B cell (primary cell): ENCODE data around the gene ZNF140.

Experiments used
- CTCF ChIP-seq: fragments of 200-600 bp; IDR thresholded peaks from one replicate; pipeline ENCODE4 v1.8.0; 2022; ENCODE audit warnings: antibody characterized with exemption, mild to moderate bottlenecking
- EZH2 ChIP-seq: IDR thresholded peaks from 2 replicates; pipeline ENCODE4 v1.6.1; 2012; ENCODE audit warnings: borderline replicate concordance, low read depth, mild to moderate bottlenecking, moderate library complexity, low read length; ENCODE audit not compliant: insufficient read depth, poor library complexity, severe bottlenecking

DNA sequence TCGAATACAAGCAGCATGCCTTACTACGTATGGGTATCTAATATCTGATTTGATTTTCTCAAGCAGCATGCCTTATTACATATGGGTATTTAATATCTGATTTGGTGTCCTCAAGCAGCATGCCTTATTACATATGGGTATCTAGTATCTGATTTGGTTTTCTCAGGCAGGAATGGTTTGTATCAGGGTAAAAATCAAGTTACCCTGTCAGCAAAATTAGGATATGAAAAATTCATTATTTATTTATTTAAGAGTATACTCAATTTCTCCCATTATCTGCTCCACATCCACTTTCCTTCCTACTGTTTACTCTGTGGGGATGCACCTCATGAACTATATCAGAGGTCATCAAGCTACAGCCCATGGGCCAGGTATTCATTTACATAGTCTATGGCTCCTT lies 27.4 kb downstream of the ZNF140 start:
- TF ChIP-seq CTCF (no peak), EZH2 (no peak)
